Calu3 (cell line): Measurements from ENCODE around the gene ARHGEF28. TPM values are rescaled to one million over a fixed set of nuclear protein-coding genes. Genes with fewer than 3 reads are reported as not detected.

Experiments used
- BruUV-seq: library from RNA; stranded (reverse); fragments of 400-500 nt; replicated peaks from 2 replicates; lab custom pipeline; 2021; lab: Mats Ljungman, UMichigan
- CTCF ChIA-PET: fragments of 300-600 bp; sonication (Branson Sonifier 250); formaldehyde crosslinking; loops from one replicate; lab custom pipeline; 2022; ENCODE audit warnings: antibody characterized with exemption; lab: Charles Lee
- DNase-seq: peaks from one replicate; pipeline ENCODE4 v3.0.0; 2022
- H3K27ac Mint-ChIP-seq: one replicate; pipeline ENCODE4 v1.8.0; 2022; ENCODE audit warnings: mixed read lengths; ENCODE audit not compliant: unreplicated experiment
- H3K27me3 Mint-ChIP-seq: one replicate; pipeline ENCODE4 v1.8.0; 2022; ENCODE audit warnings: mixed read lengths; ENCODE audit not compliant: unreplicated experiment
- H3K36me3 Mint-ChIP-seq: one replicate; pipeline ENCODE4 v1.8.0; 2022; ENCODE audit warnings: mild to moderate bottlenecking, moderate library complexity, mixed read lengths; ENCODE audit not compliant: insufficient read depth, unreplicated experiment
- H3K4me1 Mint-ChIP-seq: one replicate; pipeline ENCODE4 v1.8.0; 2022; ENCODE audit warnings: mild to moderate bottlenecking, low read depth, mixed read lengths; ENCODE audit not compliant: unreplicated experiment
- H3K4me3 Mint-ChIP-seq: one replicate; pipeline ENCODE4 v1.8.0; 2022; ENCODE audit warnings: mild to moderate bottlenecking, low read depth, moderate library complexity, mixed read lengths; ENCODE audit not compliant: unreplicated experiment
- H3K9me3 Mint-ChIP-seq: one replicate; pipeline ENCODE4 v1.8.0; 2022; ENCODE audit warnings: low read depth, mixed read lengths; ENCODE audit not compliant: unreplicated experiment
- CTCF ChIP-seq: fragments of 200-600 bp; IDR thresholded peaks from one replicate; pipeline ENCODE4 v1.8.0; 2022; ENCODE audit warnings: antibody characterized with exemption; ENCODE audit not compliant: unreplicated experiment
- intact Hi-C: fragments of 100-400 bp; cut with micrococcal nuclease; formaldehyde crosslinking; loops from one replicate; pipeline ENCODE4 v1.10.0; 2022; ENCODE audit not compliant: unreplicated experiment
- total RNA-seq: library from RNA; stranded (reverse); gene quantifications from 2 replicates; pipeline ENCODE4 v1.2.3, GENCODE V29; 2022

Gene ARHGEF28
- total RNA-seq, 1 experiment from 2014 or later, result 92.0 TPM

- BruUV-seq, result no TSS peak
- H3K27me3 Mint-ChIP-seq, result no peaks in the 10 kb centered on the region
- peaks cover 20% of the 10 kb centered on the region for H3K36me3 Mint-ChIP-seq
- intact Hi-C loops, result no loop called here
- no peak for TF ChIP-seq CTCF
- H3K27ac Mint-ChIP-seq, result peak overlapping the region; percentile 15
- peaks cover 80% of the 10 kb centered on the region for H3K4me1 Mint-ChIP-seq
- no peak overlapping the region for H3K4me3 Mint-ChIP-seq
- no peak for DNase-seq
- H3K9me3 Mint-ChIP-seq, result no peaks in the 10 kb centered on the region
- CTCF ChIA-PET, result no interaction called here
Observed at GRCh38 chr5:73648515-73648914, 22.5 kb downstream of the ARHGEF28 start.

GRCh38 chr5:73649926-73650325, 23.9 kb downstream of the ARHGEF28 start:
- Mint-ChIP-seq H3K27me3 (no peaks in the 10 kb centered on the region), H3K27ac (peak overlapping the region; percentile 36), H3K4me1 (peaks cover 82% of the 10 kb centered on the region), H3K4me3 (no peak overlapping the region), H3K9me3 (no peaks in the 10 kb centered on the region), H3K36me3 (peaks cover 29% of the 10 kb centered on the region)
- intact Hi-C loops, result no loop called here
- DNase-seq, result no peak
- no peak for TF ChIP-seq CTCF
- no TSS peak for BruUV-seq
- CTCF ChIA-PET, result no interaction called here

- no peak for TF ChIP-seq CTCF
- CTCF ChIA-PET, result interaction anchor here (0.6 to 3.5 kb wide), 9 partner anchors 10 to 792 kb away, joined by 3 to 12 read pairs (median 5); no protein-coding TSS in a partner anchor
- DNase-seq, result peak; percentile 64
- Mint-ChIP-seq H3K27me3 (no peaks in the 10 kb centered on the region), H3K4me3 (peak overlapping the region; percentile 40), H3K27ac (peak overlapping the region; percentile 69), H3K9me3 (no peaks in the 10 kb centered on the region), H3K4me1 (peaks cover 87% of the 10 kb centered on the region), H3K36me3 (peaks cover 29% of the 10 kb centered on the region)
- no TSS peak for BruUV-seq
- intact Hi-C loops, result no loop called here
Observed at GRCh38 chr5:73652391-73652790, 26.4 kb downstream of the ARHGEF28 start.

- DNase-seq, result peak; percentile 54
- H3K27me3 Mint-ChIP-seq, result no peaks in the 10 kb centered on the region
- no peaks in the 10 kb centered on the region for H3K9me3 Mint-ChIP-seq
- BruUV-seq, result no TSS peak
- H3K27ac Mint-ChIP-seq, result peak overlapping the region; percentile 69
- CTCF ChIA-PET, result interaction anchor here (0.8 to 1.4 kb wide), 5 partner anchors 10 to 48 kb away, joined by 3 to 4 read pairs (median 3); partner anchors contain the start of gene ARHGEF28
- H3K36me3 Mint-ChIP-seq, result peaks cover 29% of the 10 kb centered on the region
- peak overlapping the region; percentile 26 for H3K4me3 Mint-ChIP-seq
- peaks cover 84% of the 10 kb centered on the region for H3K4me1 Mint-ChIP-seq
- no peak for TF ChIP-seq CTCF
- intact Hi-C loops, result no loop called here
Observed at GRCh38 chr5:73654171-73654811, 28.3 kb downstream of the ARHGEF28 start.
